K562 (cell line): Measurements from ENCODE around the gene MID2. TPM values are rescaled to one million over a fixed set of nuclear protein-coding genes. Genes with fewer than 3 reads are reported as not detected.

Experiments used
- CEBPZ ChIP-seq: fragments of 150-350 bp; IDR thresholded peaks from 2 replicates; pipeline ENCODE4 v1.6.1; 2014; ENCODE audit warnings: low read depth, mild to moderate bottlenecking, low read length, borderline replicate concordance
- FOXA1 ChIP-seq: fragments of 450-650 bp; IDR thresholded peaks from 2 replicates; pipeline ENCODE4 v1.6.1; 2016; ENCODE audit warnings: mild to moderate bottlenecking, borderline replicate concordance
- HDAC8 ChIP-seq: fragments of 450-650 bp; IDR thresholded peaks from 2 replicates; pipeline ENCODE4 v1.6.1; 2016; ENCODE audit warnings: mild to moderate bottlenecking, missing genetic modification characterization, moderate library complexity, missing compliant biosample characterization
- KLF6 ChIP-seq: fragments of 250-450 bp; sonication (Bioruptor Pico); IDR thresholded peaks from 2 replicates; pipeline ENCODE4 v1.4.0; 2020; ENCODE audit warnings: mild to moderate bottlenecking, moderate library complexity, borderline replicate concordance
- NFIC ChIP-seq: fragments of 450-650 bp; IDR thresholded peaks from 2 replicates; pipeline ENCODE4 v1.6.1; 2017; ENCODE audit warnings: mild to moderate bottlenecking, inconsistent platforms
- ZBTB33 ChIP-seq: sonication (generic); formaldehyde crosslinking; IDR thresholded peaks from 2 replicates; pipeline ENCODE4 v1.8.1; 2023; ENCODE audit warnings: mild to moderate bottlenecking, missing genetic modification reagents
- ZNF124 ChIP-seq: sonication (generic); formaldehyde crosslinking; IDR thresholded peaks from 2 replicates; pipeline ENCODE4 v1.8.1; 2022; ENCODE audit warnings: missing genetic modification reagents
- ZNF282 ChIP-seq: sonication (generic); formaldehyde crosslinking; IDR thresholded peaks from 2 replicates; pipeline ENCODE4 v1.8.1; 2023; ENCODE audit warnings: missing genetic modification reagents
- ZNF347 ChIP-seq: fragments of 450-650 bp; formaldehyde crosslinking; IDR thresholded peaks from 2 replicates; pipeline ENCODE4 v1.4.0; 2020; ENCODE audit warnings: low read depth, mild to moderate bottlenecking, moderate library complexity
- ZNF354B ChIP-seq: fragments of 250-450 bp; sonication (Bioruptor Pico); IDR thresholded peaks from 2 replicates; pipeline ENCODE4 v1.4.0; 2020
- ZNF512 ChIP-seq: IDR thresholded peaks from 2 replicates; pipeline ENCODE4 v1.6.1; 2016; ENCODE audit warnings: missing genetic modification characterization, missing compliant biosample characterization
- polyA plus RNA-seq, 8 experiments: library from polyadenylated mRNA; depleted of rRNA in 4 of 8; stranded (reverse) in 5 of 8; unstranded in 3 of 8; fragments of >200 nt; fragmentation: Nextera tagmentation in 2 of 8; fragmentation: Illumina TruSeq in 1 of 8; extraction: Ambion mirVana in 2 of 8; extraction: Trizol in 1 of 8; gene quantifications; 2 replicates each; pipeline versions ENCODE4 v1.2.1 to v1.2.3, GENCODE V29; 2011 to 2014; ENCODE audit warnings: inconsistent platforms in 1 of 8, missing spikeins in 1 of 8
- total RNA-seq, 7 experiments: library from RNA; depleted of rRNA in 6 of 7; stranded (reverse); fragments of >200 nt in 6 of 7; fragmentation: Illumina TruSeq in 2 of 7; extraction: Trizol in 2 of 7; gene quantifications; 2 replicates each; pipeline versions ENCODE4 v1.2.1 to v1.2.3, GENCODE V29; 2011 to 2021; ENCODE audit warnings: low replicate concordance in 1 of 7
- TF ChIP-seq, protein P1 (sequence below): IDR thresholded peaks from 3 replicates; pipeline ENCODE4 v1.6.1; 2011; ENCODE audit warnings: borderline replicate concordance, mild to moderate bottlenecking; ENCODE audit not compliant: insufficient read length, insufficient read depth

Gene MID2
- total and polyA plus RNA-seq, 9 of the 15 experiments (the other 6 are each of a cell fraction or from before 2014, with no cell fraction given), result 0.07 TPM; not detected in 8

DNA sequence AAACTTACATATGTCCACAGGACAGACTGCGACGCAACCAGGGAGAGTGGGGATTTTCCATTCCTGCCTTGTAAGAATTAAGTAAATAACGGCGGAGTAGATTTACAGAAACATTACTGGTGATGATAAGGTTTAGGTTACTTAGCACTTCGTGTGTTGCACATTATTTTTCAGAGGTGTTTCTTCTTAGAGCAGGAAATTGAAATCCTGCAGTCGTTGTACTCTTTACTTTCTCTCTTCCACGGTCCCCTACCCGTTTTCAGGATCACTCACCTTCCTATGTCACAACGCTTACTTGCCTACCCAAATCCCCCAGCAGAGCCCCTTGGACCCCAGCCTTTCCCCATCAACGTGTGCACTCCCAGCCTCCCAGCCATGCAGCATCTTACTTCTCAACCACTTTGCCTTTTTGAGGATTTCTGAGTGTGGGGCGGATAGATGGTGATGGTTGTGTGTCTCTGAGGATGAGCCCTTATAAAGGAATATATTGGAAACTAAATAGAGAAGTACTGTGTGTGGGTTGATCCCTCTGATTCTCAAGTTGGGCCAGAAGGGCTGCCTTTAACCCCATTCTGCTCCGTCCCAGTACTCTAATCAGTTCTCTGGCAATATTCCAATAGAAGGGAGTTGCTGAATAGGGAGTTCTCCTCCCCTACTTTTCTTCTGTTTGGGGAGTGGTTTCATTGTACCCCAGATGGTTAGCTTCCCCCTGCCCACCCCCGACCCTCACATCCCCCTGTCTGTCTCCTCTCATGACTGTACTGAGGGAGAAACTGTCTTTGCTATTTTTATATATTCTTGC, 1.6 kb downstream of the MID2 start (continued):
- TF ChIP-seq CEBPZ (no peak), ZBTB33 (CRISPR knock-in tag) (no peak), KLF6 (CRISPR knock-in tag) (no peak), ZNF282 (CRISPR knock-in tag) (no peak), HDAC8 (no peak), ZNF354B (CRISPR knock-in tag) (no peak), ZNF512 (tag) (no peak), FOXA1 (no peak), NFIC (no peak), ZNF124 (CRISPR knock-in tag) (no peak), ZNF347 (CRISPR knock-in tag) (no peak)
- TF ChIP-seq, protein P1, sequence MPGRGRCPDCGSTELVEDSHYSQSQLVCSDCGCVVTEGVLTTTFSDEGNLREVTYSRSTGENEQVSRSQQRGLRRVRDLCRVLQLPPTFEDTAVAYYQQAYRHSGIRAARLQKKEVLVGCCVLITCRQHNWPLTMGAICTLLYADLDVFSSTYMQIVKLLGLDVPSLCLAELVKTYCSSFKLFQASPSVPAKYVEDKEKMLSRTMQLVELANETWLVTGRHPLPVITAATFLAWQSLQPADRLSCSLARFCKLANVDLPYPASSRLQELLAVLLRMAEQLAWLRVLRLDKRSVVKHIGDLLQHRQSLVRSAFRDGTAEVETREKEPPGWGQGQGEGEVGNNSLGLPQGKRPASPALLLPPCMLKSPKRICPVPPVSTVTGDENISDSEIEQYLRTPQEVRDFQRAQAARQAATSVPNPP, result no peak
